Measurements from ENCODE around the gene MBD6. TPM values are rescaled to one million over a fixed set of nuclear protein-coding genes. Genes with fewer than 3 reads are reported as not detected.

Gene MBD6
- polyA plus RNA-seq, 2 of the 4 experiments (the other 2 are of a cell fraction), result 4.6 to 24.2 TPM

GRCh38 chr12:57554453-57554852, 31.8 kb downstream of the MBD6 start:
- FAIRE-seq (no peak), DNase-seq (ENCODE audit: low read depth in 1 of 2, low spot score in 1 of 2) (no peak), ATAC-seq (no peak)
- Histone ChIP-seq H3K4me3 (no peak overlapping the region), H3K27ac (no peak overlapping the region), H3K9me3 (no peaks in the 10 kb centered on the region), H3K4me2 (no peak overlapping the region), H3K4me1 (peaks cover 13% of the 10 kb centered on the region; the same call in 2 of the 3 replicates)
- TF ChIP-seq, protein P1, sequence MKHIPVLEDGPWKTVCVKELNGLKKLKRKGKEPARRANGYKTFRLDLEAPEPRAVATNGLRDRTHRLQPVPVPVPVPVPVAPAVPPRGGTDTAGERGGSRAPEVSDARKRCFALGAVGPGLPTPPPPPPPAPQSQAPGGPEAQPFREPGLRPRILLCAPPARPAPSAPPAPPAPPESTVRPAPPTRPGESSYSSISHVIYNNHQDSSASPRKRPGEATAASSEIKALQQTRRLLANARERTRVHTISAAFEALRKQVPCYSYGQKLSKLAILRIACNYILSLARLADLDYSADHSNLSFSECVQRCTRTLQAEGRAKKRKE (CRISPR knock-in tag; IDR thresholded peaks at IDR 0.05; ENCODE audit: low read depth), result no peak
- TF ChIP-seq MAZ (IDR thresholded peaks at IDR 0.05; ENCODE audit: borderline replicate concordance, low read depth, low read length) (no peak), RAD21 (conservative IDR thresholded peaks at IDR 0.05 in 1 of 2, IDR thresholded peaks at IDR 0.05 in 1 of 2) (no peak), ZC3H11A (IDR thresholded peaks at IDR 0.05) (no peak), CBX8 (IDR thresholded peaks at IDR 0.05) (no peak), POLR2A (IDR thresholded peaks at IDR 0.05; ENCODE audit: low read length) (no peak), HDAC2 (IDR thresholded peaks at IDR 0.05) (no peak), BHLHE40 (IDR thresholded peaks at IDR 0.05; ENCODE audit: low read depth, low read length) (no peak), CHD4 (IDR thresholded peaks at IDR 0.05; ENCODE audit: borderline replicate concordance) (no peak), RFX5 (IDR thresholded peaks at IDR 0.05) (no peak), KDM5A (IDR thresholded peaks at IDR 0.05) (no peak)
- TF ChIP-seq, protein P2, sequence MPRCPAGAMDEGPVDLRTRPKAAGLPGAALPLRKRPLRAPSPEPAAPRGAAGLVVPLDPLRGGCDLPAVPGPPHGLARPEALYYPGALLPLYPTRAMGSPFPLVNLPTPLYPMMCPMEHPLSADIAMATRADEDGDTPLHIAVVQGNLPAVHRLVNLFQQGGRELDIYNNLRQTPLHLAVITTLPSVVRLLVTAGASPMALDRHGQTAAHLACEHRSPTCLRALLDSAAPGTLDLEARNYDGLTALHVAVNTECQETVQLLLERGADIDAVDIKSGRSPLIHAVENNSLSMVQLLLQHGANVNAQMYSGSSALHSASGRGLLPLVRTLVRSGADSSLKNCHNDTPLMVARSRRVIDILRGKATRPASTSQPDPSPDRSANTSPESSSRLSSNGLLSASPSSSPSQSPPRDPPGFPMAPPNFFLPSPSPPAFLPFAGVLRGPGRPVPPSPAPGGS (IDR thresholded peaks at IDR 0.05), result no peak
- TF ChIP-seq, protein P3, sequence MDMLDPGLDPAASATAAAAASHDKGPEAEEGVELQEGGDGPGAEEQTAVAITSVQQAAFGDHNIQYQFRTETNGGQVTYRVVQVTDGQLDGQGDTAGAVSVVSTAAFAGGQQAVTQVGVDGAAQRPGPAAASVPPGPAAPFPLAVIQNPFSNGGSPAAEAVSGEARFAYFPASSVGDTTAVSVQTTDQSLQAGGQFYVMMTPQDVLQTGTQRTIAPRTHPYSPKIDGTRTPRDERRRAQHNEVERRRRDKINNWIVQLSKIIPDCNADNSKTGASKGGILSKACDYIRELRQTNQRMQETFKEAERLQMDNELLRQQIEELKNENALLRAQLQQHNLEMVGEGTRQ (IDR thresholded peaks at IDR 0.05), result no peak
- ChIA-PET POLR2A (no interaction called here), CTCF (interaction anchor here (0.8 to 4.8 kb wide), 3 partner anchors 21 to 78 kb away, joined by 3 to 18 read pairs (median 6); partner anchors contain the start of gene B4GALNT1)
- 90% methylated on average over 2 of the region's 2 CpGs for WGBS (ENCODE audit: missing lambda C conversion rate)

DNA sequence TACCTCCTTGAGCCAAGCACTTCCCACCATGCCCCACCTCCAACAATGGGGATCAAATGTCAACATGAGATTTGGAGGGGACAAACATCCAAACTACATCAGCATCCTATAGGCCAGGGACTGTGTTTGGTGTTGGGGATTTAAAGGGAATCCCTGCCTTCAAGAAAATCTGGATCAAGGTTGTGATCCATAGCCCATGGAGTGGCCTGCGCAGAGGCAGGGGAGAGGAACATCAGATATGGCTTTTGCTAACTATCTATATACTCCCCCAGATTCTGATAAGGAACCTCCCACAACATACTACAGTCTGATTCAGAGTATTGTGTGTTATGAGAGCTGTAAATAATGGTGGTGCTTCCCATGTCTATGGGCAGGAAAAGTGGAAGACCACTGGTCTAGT, 32.3 kb downstream of the MBD6 start:
- 77% methylated on average over 1 of the region's 1 CpG for WGBS (ENCODE audit: missing lambda C conversion rate)
- CTCF ChIA-PET, result interaction anchor here (0.8 to 4.8 kb wide), 4 partner anchors 21 to 291 kb away, joined by 3 to 18 read pairs (median 4); partner anchors contain the start of gene B4GALNT1
- POLR2A ChIA-PET, result no interaction called here
- Histone ChIP-seq H3K4me3 (no peak overlapping the region), H3K4me2 (no peak overlapping the region), H3K27ac (no peak overlapping the region), H3K9me3 (no peaks in the 10 kb centered on the region), H3K4me1 (peaks cover 12% of the 10 kb centered on the region; the same call in 2 of the 3 replicates)
- FAIRE-seq (no peak), ATAC-seq (no peak), DNase-seq (ENCODE audit: low read depth in 1 of 2, low spot score in 1 of 2) (no peak)
- no peak for TF ChIP-seq HOXA7 (CRISPR knock-in tag; IDR thresholded peaks at IDR 0.05)
- no peak for TF ChIP-seq HEYL (CRISPR knock-in tag; IDR thresholded peaks at IDR 0.05)

- no peak for TF ChIP-seq ZFP36 (IDR thresholded peaks at IDR 0.05; ENCODE audit: borderline replicate concordance, partially characterized antibody)
- TF ChIP-seq RNF2 (IDR thresholded peaks at IDR 0.05; ENCODE audit: borderline replicate concordance, low read depth), result no peak
- no peak for TF ChIP-seq CTCF (IDR thresholded peaks at IDR 0.05)
- no peak for TF ChIP-seq ZNF302 (CRISPR knock-in tag; IDR thresholded peaks at IDR 0.05)
- TF ChIP-seq TFCP2L1 (CRISPR knock-in tag; IDR thresholded peaks at IDR 0.05), result no peak
- no peak for TF ChIP-seq HEYL (CRISPR knock-in tag; IDR thresholded peaks at IDR 0.05)
- TF ChIP-seq SMC3 (IDR thresholded peaks at IDR 0.05), result no peak
- TF ChIP-seq, protein P4, sequence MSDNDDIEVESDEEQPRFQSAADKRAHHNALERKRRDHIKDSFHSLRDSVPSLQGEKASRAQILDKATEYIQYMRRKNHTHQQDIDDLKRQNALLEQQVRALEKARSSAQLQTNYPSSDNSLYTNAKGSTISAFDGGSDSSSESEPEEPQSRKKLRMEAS (IDR thresholded peaks at IDR 0.05), result no peak
- no peak for TF ChIP-seq EHF (CRISPR knock-in tag; IDR thresholded peaks at IDR 0.05)
- no peak for TF ChIP-seq ZSCAN20 (CRISPR knock-in tag; IDR thresholded peaks at IDR 0.05)
- no peak for TF ChIP-seq GATA3 (IDR thresholded peaks at IDR 0.05; ENCODE audit: borderline replicate concordance)
- TF ChIP-seq CBX8 (IDR thresholded peaks at IDR 0.05), result no peak
- TF ChIP-seq RFX5 (IDR thresholded peaks at IDR 0.05), result no peak
- H3K27ac ChIP-seq, result no peak overlapping the region
- no peak overlapping the region for H3K4me3 ChIP-seq
- ChIA-PET CTCF (no interaction called here), POLR2A (no interaction called here)
- FAIRE-seq (no peak), DNase-seq (ENCODE audit: low read depth in 1 of 2, low spot score in 1 of 2) (no peak), ATAC-seq (no peak)
- 53% methylated on average over 4 of the region's 4 CpGs for WGBS (ENCODE audit: missing lambda C conversion rate)
- H3K4me2 ChIP-seq, result no peak overlapping the region
- no peaks in the 10 kb centered on the region for H3K9me3 ChIP-seq
- peaks cover 6% of the 10 kb centered on the region; the same call in 1 of the 3 replicates for H3K4me1 ChIP-seq
Observed at GRCh38 chr12:57558864-57559263, 36.2 kb downstream of the MBD6 start.

Data from A549 (cell line).